ENCODE data around the gene CNIH4. TPM values are rescaled to one million over a fixed set of nuclear protein-coding genes. Genes with fewer than 3 reads are reported as not detected.
A peak's percentile ranks its signal among the peaks of the same experiment; 100 is the strongest.

Gene CNIH4
- polyA plus RNA-seq, 1 of the 3 experiments (the other 2 are of a cell fraction) = 37.7 TPM

GRCh38 chr1:224325959-224326358 is 30.7 kb upstream of the CNIH4 start (continued):
- no peak for TF ChIP-seq REST (IDR thresholded peaks at IDR 0.05; ENCODE audit: low read depth, low read length)

- Histone ChIP-seq H3K4me3 (ENCODE audit: low read depth in 2 of 2, low read length in 1 of 2) (peak overlapping the region; percentile 80 to 87; a peak in 1 of 4 replicates), H3K9ac (peak overlapping the region; percentile 94; the same call in 1 of the 2 replicates), H2AFZ (ENCODE audit: low read depth) (no peak overlapping the region), H3K79me2 (ENCODE audit: insufficient read depth) (peaks cover 61% of the 10 kb centered on the region), H3K27me3 (ENCODE audit: insufficient read depth) (no peaks in the 10 kb centered on the region), H3K4me2 (peak overlapping the region; percentile 89), H3K27ac (ENCODE audit: low read depth in 2 of 2, low read length in 1 of 2) (no peak overlapping the region), H4K20me1 (ENCODE audit: insufficient read depth) (no peaks in the 10 kb centered on the region), H3F3A (replicated peaks; ENCODE audit: insufficient read depth) (peaks cover 12% of the 10 kb centered on the region), H3K9me2 (no peaks in the 10 kb centered on the region), H3K4me1 (ENCODE audit: control insufficient read depth in 1 of 2, insufficient read depth in 2 of 2, low read depth in 1 of 2, low read length in 1 of 2) (peaks cover 3 to 4% of the 10 kb centered on the region in 2 experiments), H3K36me3 (replicated peaks in 1 of 2; ENCODE audit: control insufficient read depth in 1 of 2, insufficient read depth in 2 of 2, low read length in 1 of 2) (peaks cover 0 to 7% of the 10 kb centered on the region in 2 experiments), H3K9me3 (no peaks in the 10 kb centered on the region)
- DNase-seq = no peak
- 57% methylated on average over 6 of the region's 6 CpGs for WGBS (ENCODE audit: low lambda C conversion rate)
- TF ChIP-seq RAD21 (IDR thresholded peaks at IDR 0.05; ENCODE audit: low read length) = no peak
- TF ChIP-seq GABPA (IDR thresholded peaks at IDR 0.05; ENCODE audit: low read depth) = no peak
- no peak for TF ChIP-seq ZBTB33 (IDR thresholded peaks at IDR 0.05; ENCODE audit: borderline replicate concordance, low read depth)
- no peak for TF ChIP-seq FOXJ3 (CRISPR knock-in tag; IDR thresholded peaks at IDR 0.05)
- no peak for TF ChIP-seq FOXM1 (IDR thresholded peaks at IDR 0.05; ENCODE audit: low read depth)
- TF ChIP-seq TCF12 (IDR thresholded peaks at IDR 0.05) = no peak
- no peak for TF ChIP-seq NFIC (IDR thresholded peaks at IDR 0.05; ENCODE audit: borderline replicate concordance)
- TF ChIP-seq TAF1 (IDR thresholded peaks at IDR 0.05; ENCODE audit: borderline replicate concordance, low read depth, low read length) = no peak
- TF ChIP-seq POLR2AphosphoS5 (IDR thresholded peaks at IDR 0.05; ENCODE audit: low read depth, low read length) = no peak
- no peak for TF ChIP-seq RFX5 (IDR thresholded peaks at IDR 0.05; ENCODE audit: low read length)
- no peak for TF ChIP-seq TEAD4 (IDR thresholded peaks at IDR 0.05; ENCODE audit: borderline replicate concordance, insufficient read depth)
- no peak for TF ChIP-seq RXRA (IDR thresholded peaks at IDR 0.05; ENCODE audit: borderline replicate concordance, low read depth)
- no peak for TF ChIP-seq MXI1 (IDR thresholded peaks at IDR 0.05; ENCODE audit: low read depth, low read length)
- TF ChIP-seq USF2 (IDR thresholded peaks at IDR 0.05; ENCODE audit: borderline replicate concordance, low read depth, low read length) = no peak
- no peak for TF ChIP-seq RCOR1 (IDR thresholded peaks at IDR 0.05; ENCODE audit: low read length)
- TF ChIP-seq CHD2 (IDR thresholded peaks at IDR 0.05; ENCODE audit: low read length, partially characterized antibody) = no peak
- TF ChIP-seq MAX (IDR thresholded peaks at IDR 0.05; ENCODE audit: low read depth) = no peak
- CTCF ChIA-PET = interaction anchor here (2.2 kb wide), 1 partner anchor 23 kb away, joined by 7 read pairs; no protein-coding TSS in a partner anchor
- POLR2A ChIA-PET = no interaction called here
These were observed 28.0 kb upstream of the CNIH4 start for GRCh38 chr1:224328644-224329043.
